Gastroesophageal sphincter (tissue), 4 donors: ENCODE results near the gene CRTC3. TPM values are rescaled to one million over a fixed set of nuclear protein-coding genes. Genes with fewer than 3 reads are reported as not detected.

Experiments used
- ATAC-seq: fragments of 150-250 bp; one replicate; pipeline ENCODE4 v1.9.1; 2016; ENCODE audit warnings: mild to moderate bottlenecking, moderate library complexity
- H3K27ac ChIP-seq, 4 donors: fragments of 200-600 bp; sonication (generic) in 3 of 4; 1 replicate in 3 of 4; 2 replicates in 1 of 4; pipeline ENCODE4 v1.5.1; 2016 to 2019
- H3K27me3 ChIP-seq: fragments of 200-600 bp; sonication (generic); one replicate; pipeline ENCODE4 v1.5.1; 2019
- H3K36me3 ChIP-seq, 2 donors: fragments of 200-600 bp; sonication (generic); one replicate each; pipeline ENCODE4 v1.5.1; 2019; ENCODE audit warnings: control low read depth in 1 of 2
- H3K4me1 ChIP-seq, 3 donors: fragments of 200-600 bp; sonication (generic); 1 replicate in 2 of 3; 2 replicates in 1 of 3; pipeline ENCODE4 v1.5.1; 2016 to 2019; ENCODE audit warnings: control low read depth in 2 of 3
- H3K4me3 ChIP-seq, 2 donors: fragments of 200-600 bp; sonication (generic); one replicate each; pipeline ENCODE4 v1.5.1; 2019; ENCODE audit warnings: mild to moderate bottlenecking in 1 of 2, moderate library complexity in 1 of 2
- H3K9me3 ChIP-seq, 3 donors: fragments of 200-600 bp; sonication (generic); one replicate each; pipeline ENCODE4 v1.5.1; 2017 to 2019; ENCODE audit warnings: control low read depth in 2 of 3
- EP300 ChIP-seq: sonication (generic); formaldehyde crosslinking; IDR thresholded peaks from one replicate; pipeline ENCODE4 v1.6.1; 2017; ENCODE audit warnings: antibody characterized with exemption, mild to moderate bottlenecking
- POLR2A ChIP-seq, 2 donors: fragments of 450-650 bp; IDR thresholded peaks; one replicate each; pipeline ENCODE4 v1.6.1; 2017; ENCODE audit warnings: antibody characterized with exemption in 2 of 2, mild to moderate bottlenecking in 2 of 2, moderate library complexity in 1 of 2
- POLR2AphosphoS5 ChIP-seq: sonication (generic); formaldehyde crosslinking; IDR thresholded peaks from one replicate; pipeline ENCODE4 v1.6.1; 2017; ENCODE audit warnings: antibody characterized with exemption
- WGBS, 2 donors: methylation state at CpG; one replicate each; pipeline ENCODE4 v1.1.5; 2018; ENCODE audit warnings: low coverage in 1 of 2; 5-methylcytosine and 5-hydroxymethylcytosine counted together
- total RNA-seq, 4 donors: library from RNA; depleted of rRNA; stranded (reverse); fragments of >200 nt; gene quantifications; one replicate each; pipeline ENCODE4 v1.1.0, GENCODE V29; 2016
- TF ChIP-seq, protein P1 (sequence below), 4 experiments: fragments of 200-600 bp in 2 of 4; fragments of 450-650 bp in 2 of 4; sonication (generic) in 1 of 4; IDR thresholded peaks; one replicate each; pipeline ENCODE4 v1.5.1; 2017 to 2019; ENCODE audit warnings: antibody characterized with exemption in 4 of 4, mild to moderate bottlenecking in 2 of 4, moderate library complexity in 2 of 4

CRTC3 gene
- total RNA-seq, 4 donors from 2014 or later = 44.5 to 68.6 (median 65.6) TPM

DNA sequence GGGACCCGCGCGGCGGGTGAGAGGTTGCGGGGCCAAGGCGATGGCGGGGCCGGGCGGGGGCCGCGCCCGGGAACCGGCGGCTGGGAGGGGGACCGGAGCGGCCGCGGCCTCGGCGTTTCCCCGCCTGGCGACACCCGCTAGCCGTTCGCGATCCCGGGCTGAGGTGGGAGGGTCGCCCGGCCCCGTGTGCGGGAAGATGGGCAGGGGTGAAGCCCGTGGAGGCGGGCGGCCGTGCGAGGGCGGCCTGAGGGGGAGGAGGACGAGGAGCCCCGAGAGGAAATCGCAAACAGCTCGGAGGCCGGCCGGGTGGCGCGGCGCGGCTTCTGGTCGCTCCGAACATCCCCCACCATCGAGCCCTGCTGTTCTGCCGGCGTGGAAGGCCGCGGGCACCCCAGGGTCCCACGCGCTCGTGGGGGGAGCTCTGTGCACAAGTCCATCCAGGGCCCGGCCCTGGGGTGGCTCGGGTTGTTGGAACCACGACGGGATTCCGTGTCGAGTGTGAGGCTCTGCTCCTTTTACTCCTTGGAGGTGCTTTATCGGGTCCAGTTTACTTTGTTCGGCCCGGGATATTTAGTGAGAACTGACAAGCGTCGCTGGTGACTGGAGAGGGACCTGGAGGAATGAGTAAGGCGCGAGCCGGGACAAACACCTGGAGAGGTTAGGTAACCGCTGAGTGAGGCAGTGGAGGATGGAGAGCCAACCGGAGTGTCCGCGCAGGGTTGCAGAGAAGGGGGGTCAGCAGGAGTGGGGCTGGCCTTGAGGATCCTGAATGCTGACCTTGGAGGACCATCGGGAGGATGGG, 728 bp downstream of the CRTC3 start:
- H3K4me1 ChIP-seq = peaks cover 0 to 54% (median 14%) of the 10 kb centered on the region in 3 donors

DNA sequence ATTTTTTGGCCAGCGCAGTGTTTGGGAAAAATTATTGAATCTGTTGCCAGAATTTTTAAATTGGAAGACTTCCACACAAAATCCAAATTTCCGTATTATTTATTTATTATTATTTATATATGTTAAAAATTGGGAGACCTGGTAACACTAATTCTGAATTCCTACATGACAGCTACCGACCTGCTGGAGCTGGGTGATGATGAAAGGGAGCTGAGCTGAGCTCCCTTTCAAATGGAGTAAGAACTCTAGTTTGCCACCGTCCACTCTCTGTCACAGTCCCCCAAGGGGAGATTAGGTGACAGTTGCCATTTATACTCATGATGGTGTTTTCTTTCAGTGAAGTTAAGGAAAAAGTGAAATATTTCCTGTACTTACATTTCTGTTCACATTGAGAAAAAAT, 1.4 kb downstream of the CRTC3 start:
- Histone ChIP-seq H3K27ac (peak overlapping the region in 3 of 4 donors; percentile 92 to 97 (median 94)), H3K27me3 (no peaks in the 10 kb centered on the region), H3K4me1 (peaks cover 0 to 61% (median 20%) of the 10 kb centered on the region in 3 donors), H3K36me3 (no peaks in the 10 kb centered on the region), H3K4me3 (peak overlapping the region; percentile 77 to 88), H3K9me3 (no peaks in the 10 kb centered on the region)
- no peak for TF ChIP-seq POLR2AphosphoS5
- TF ChIP-seq, protein P1, sequence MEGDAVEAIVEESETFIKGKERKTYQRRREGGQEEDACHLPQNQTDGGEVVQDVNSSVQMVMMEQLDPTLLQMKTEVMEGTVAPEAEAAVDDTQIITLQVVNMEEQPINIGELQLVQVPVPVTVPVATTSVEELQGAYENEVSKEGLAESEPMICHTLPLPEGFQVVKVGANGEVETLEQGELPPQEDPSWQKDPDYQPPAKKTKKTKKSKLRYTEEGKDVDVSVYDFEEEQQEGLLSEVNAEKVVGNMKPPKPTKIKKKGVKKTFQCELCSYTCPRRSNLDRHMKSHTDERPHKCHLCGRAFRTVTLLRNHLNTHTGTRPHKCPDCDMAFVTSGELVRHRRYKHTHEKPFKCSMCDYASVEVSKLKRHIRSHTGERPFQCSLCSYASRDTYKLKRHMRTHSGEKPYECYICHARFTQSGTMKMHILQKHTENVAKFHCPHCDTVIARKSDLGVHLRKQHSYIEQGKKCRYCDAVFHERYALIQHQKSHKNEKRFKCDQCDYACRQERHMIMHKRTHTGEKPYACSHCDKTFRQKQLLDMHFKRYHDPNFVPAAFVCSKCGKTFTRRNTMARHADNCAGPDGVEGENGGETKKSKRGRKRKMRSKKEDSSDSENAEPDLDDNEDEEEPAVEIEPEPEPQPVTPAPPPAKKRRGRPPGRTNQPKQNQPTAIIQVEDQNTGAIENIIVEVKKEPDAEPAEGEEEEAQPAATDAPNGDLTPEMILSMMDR (IDR thresholded peaks at IDR 0.05) = no peak
- no peak for TF ChIP-seq POLR2A (IDR thresholded peaks at IDR 0.05)
- no peak for TF ChIP-seq EP300
- no peak for ATAC-seq
- 10 to 11% methylated on average over 4 of the region's 4 CpGs for WGBS, 2 donors

More for the DNA sequence above, 728 bp downstream of the CRTC3 start:
- H3K27ac ChIP-seq = peak overlapping the region; percentile 84 to 97 (median 93)
- ATAC-seq = peak; percentile 40
- H3K9me3 ChIP-seq = no peaks in the 10 kb centered on the region
- H3K4me3 ChIP-seq = peak overlapping the region; percentile 77 to 88
- no peaks in the 10 kb centered on the region for H3K36me3 ChIP-seq
- H3K27me3 ChIP-seq = no peaks in the 10 kb centered on the region
- TF ChIP-seq POLR2AphosphoS5 = no peak
- TF ChIP-seq POLR2A (IDR thresholded peaks at IDR 0.05) = no peak
- WGBS, 2 donors = 0% methylated on average over 8 of the region's 76 CpGs

DNA sequence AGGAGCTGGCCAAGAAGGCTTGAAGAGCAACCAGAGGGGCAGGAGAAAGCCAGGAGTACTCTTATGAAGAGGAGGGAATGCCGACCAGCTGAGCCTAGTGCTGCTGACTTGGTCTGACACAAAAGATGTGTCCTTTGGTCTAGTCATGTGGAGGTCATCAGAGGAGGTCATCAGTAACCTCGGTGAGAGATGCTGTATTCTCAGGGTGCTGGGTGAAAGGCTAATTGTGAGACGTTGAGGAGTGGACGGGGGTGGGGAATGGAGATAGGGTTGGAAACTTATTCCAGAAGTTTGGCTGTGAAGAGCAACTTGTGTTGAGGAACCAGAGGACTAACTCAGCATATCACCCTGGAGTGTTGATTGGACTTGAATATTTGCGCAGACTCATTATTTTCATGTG, 5.5 kb downstream of the CRTC3 start:
- no peak overlapping the region for H3K4me3 ChIP-seq
- TF ChIP-seq POLR2A (IDR thresholded peaks at IDR 0.05) = no peak
- TF ChIP-seq, protein P1 (IDR thresholded peaks at IDR 0.05) = no peak
- TF ChIP-seq POLR2AphosphoS5 = no peak
- TF ChIP-seq EP300 = no peak
- peaks cover 0 to 87% (median 20%) of the 10 kb centered on the region in 3 donors for H3K4me1 ChIP-seq
- peak overlapping the region in 3 of 4 donors; percentile 33 to 66 (median 42) for H3K27ac ChIP-seq
- ATAC-seq = no peak
- H3K27me3 ChIP-seq = no peaks in the 10 kb centered on the region
- H3K9me3 ChIP-seq = no peaks in the 10 kb centered on the region
- 61 to 67% methylated on average over 4 to 5 of the region's 5 CpGs for WGBS, 2 donors
- H3K36me3 ChIP-seq = peaks cover 0 to 10% of the 10 kb centered on the region in 2 donors

DNA sequence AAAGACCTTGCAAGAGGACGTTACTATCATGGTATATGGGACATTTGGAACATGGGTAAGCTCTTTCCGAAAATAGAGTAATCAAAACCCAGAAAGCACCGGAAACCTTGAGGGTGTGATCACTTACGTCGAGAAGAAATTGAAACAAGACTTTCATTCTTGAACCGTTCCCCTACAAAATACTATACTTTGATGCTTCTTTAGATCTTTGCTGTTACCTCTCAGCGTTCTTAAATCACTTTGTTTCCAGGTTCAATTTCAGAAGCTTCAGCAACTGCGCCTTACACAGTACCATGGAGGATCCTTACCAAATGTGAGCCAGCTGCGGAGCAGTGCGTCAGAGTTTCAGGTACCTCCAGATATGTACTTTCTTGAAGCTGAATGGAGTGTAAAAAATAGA, 10.1 kb downstream of the CRTC3 start:
- H3K27me3 ChIP-seq = no peaks in the 10 kb centered on the region
- WGBS, 2 donors = 91% methylated on average over 8 to 10 of the region's 10 CpGs
- peaks cover 0 to 48% (median 6%) of the 10 kb centered on the region in 3 donors for H3K4me1 ChIP-seq
- H3K27ac ChIP-seq = no peak overlapping the region
- ATAC-seq = no peak
- H3K9me3 ChIP-seq = no peaks in the 10 kb centered on the region
- no peak for TF ChIP-seq POLR2A (IDR thresholded peaks at IDR 0.05)
- peaks cover 0 to 31% of the 10 kb centered on the region in 2 donors for H3K36me3 ChIP-seq
- no peak overlapping the region for H3K4me3 ChIP-seq

DNA sequence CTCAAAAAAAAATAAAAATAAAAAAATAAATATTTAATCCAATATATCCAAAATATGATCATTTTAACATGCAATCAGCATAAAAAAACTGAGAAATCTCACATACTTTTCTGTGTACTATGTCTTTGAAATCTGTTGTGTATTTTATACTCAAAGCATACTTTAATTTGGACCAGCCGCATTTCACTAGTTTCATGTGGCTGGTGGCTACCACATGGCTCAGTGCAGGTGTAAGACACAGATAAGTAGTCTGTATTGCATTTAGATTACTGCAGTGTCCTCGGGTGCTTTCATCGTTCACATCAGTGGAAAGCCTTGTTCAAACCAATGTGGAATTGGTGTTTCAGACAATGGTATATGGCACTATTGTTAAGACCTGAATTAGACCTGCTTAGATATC, 11.0 kb downstream of the CRTC3 start:
- 60 to 94% methylated on average over 3 of the region's 3 CpGs for WGBS, 2 donors
- no peak for ATAC-seq
- Histone ChIP-seq H3K27ac (no peak overlapping the region), H3K4me3 (no peak overlapping the region), H3K4me1 (peaks cover 0 to 38% (median 2%) of the 10 kb centered on the region in 3 donors), H3K36me3 (peaks cover 0 to 31% of the 10 kb centered on the region in 2 donors), H3K9me3 (no peaks in the 10 kb centered on the region), H3K27me3 (no peaks in the 10 kb centered on the region)
- TF ChIP-seq POLR2A (IDR thresholded peaks at IDR 0.05) = no peak

DNA sequence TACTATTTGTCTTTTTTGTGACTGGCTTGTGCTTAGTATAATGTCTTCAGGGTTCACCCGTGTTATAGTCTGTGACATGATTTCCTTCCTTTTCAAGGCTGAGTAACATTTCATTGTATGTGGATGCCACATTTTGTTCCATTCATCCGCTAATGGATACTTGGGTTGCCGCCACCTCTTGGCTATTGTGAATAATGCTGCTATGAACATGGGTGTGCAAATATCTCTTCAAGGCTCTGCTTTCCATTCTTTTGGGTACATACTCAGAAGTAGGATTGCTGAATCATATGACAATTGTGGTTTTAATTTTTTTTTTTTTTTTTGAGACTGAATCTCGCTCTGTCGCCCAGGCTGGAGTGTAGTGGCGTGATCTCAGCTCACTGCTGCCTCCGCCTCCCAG, 15.4 kb downstream of the CRTC3 start:
- H3K27me3 ChIP-seq = no peaks in the 10 kb centered on the region
- H3K4me1 ChIP-seq = peaks cover 0 to 11% (median 2%) of the 10 kb centered on the region in 3 donors
- no peak overlapping the region for H3K4me3 ChIP-seq
- peak overlapping the region in 1 of 4 donors; percentile 2 for H3K27ac ChIP-seq
- TF ChIP-seq POLR2A (IDR thresholded peaks at IDR 0.05) = no peak
- TF ChIP-seq, protein P1 (IDR thresholded peaks at IDR 0.05) = no peak
- TF ChIP-seq POLR2AphosphoS5 = no peak
- TF ChIP-seq EP300 = no peak
- 85 to 90% methylated on average over 4 to 5 of the region's 7 CpGs for WGBS, 2 donors
- no peaks in the 10 kb centered on the region for H3K9me3 ChIP-seq
- ATAC-seq = no peak
- H3K36me3 ChIP-seq = peaks cover 0 to 27% of the 10 kb centered on the region in 2 donors
